DND-41 (cell line): Measurements from ENCODE around the gene CDH11.

Experiments
- CTCF ChIP-seq: IDR thresholded peaks from 2 replicates; pipeline ENCODE4 v1.5.1; 2012; ENCODE audit warnings: borderline replicate concordance, low read length, moderate library complexity, mild to moderate bottlenecking; ENCODE audit not compliant: poor library complexity, severe bottlenecking; ENCODE audit errors: extremely low read depth
- EZH2 ChIP-seq: IDR thresholded peaks from 3 replicates; pipeline ENCODE4 v1.6.1; 2012; ENCODE audit warnings: borderline replicate concordance, low read depth, mild to moderate bottlenecking, moderate library complexity, low read length, inconsistent platforms; ENCODE audit not compliant: severe bottlenecking

- no peak for TF ChIP-seq CTCF
- TF ChIP-seq EZH2, result no peak
These were observed 2.7 kb upstream of the CDH11 start for GRCh38 chr16:65124596-65124995.
